Cardiac muscle cell (in vitro differentiated cells and primary cell): ENCODE data around the gene PIK3C3. TPM values are rescaled to one million over a fixed set of nuclear protein-coding genes. Genes with fewer than 3 reads are reported as not detected.

Experiments
- DNase-seq, 2 donors: peaks; one replicate each; pipeline versions ENCODE4 v3.0.0 to v3.0.0-alpha.2; 2010 to 2017; ENCODE audit warnings: low read depth in 1 of 2, low spot score in 1 of 2
- H3K27ac ChIP-seq: fragments of 200-600 bp; sonication (generic); 2 replicates; pipeline ENCODE4 v1.5.1; 2016
- H3K27me3 ChIP-seq: fragments of 200-600 bp; sonication (generic); 2 replicates; pipeline ENCODE4 v1.6.0; 2016; ENCODE audit warnings: control low read depth
- H3K36me3 ChIP-seq: fragments of 200-600 bp; sonication (generic); 2 replicates; pipeline ENCODE4 v1.5.1; 2016; ENCODE audit warnings: control low read depth
- H3K4me1 ChIP-seq: fragments of 200-600 bp; sonication (generic); 2 replicates; pipeline ENCODE4 v1.8.1; 2017; ENCODE audit warnings: low read depth, mild to moderate bottlenecking, mixed run types
- H3K4me3 ChIP-seq: fragments of 200-600 bp; sonication (generic); 2 replicates; pipeline ENCODE4 v1.5.1; 2016; ENCODE audit warnings: mild to moderate bottlenecking
- H3K9me3 ChIP-seq: fragments of 200-600 bp; sonication (generic); 2 replicates; pipeline ENCODE4 v1.5.1; 2017; ENCODE audit warnings: low read depth, mild to moderate bottlenecking, control low read depth
- CTCF ChIP-seq: IDR thresholded peaks from 2 replicates; pipeline ENCODE4 v1.5.1; 2012; ENCODE audit warnings: low read depth, mild to moderate bottlenecking, low read length
- polyA plus RNA-seq: library from polyadenylated mRNA; unstranded; fragments of >200 nt; fragmentation: Nextera tagmentation; extraction: Ambion mirVana; gene quantifications from 2 replicates; pipeline ENCODE4 v1.2.1, GENCODE V29; 2016
- total RNA-seq: library from RNA; depleted of rRNA; stranded (reverse); fragments of >200 nt; gene quantifications from 2 replicates; pipeline ENCODE4 v1.2.3, GENCODE V29; 2016

Gene PIK3C3
- total and polyA plus RNA-seq, 2 experiments from 2014 or later: 29.6 to 36.8 TPM

GRCh38 chr18:41966943-41967342 is 11.9 kb downstream of the PIK3C3 start:
- TF ChIP-seq CTCF: no peak
- H3K4me3 ChIP-seq: no peak overlapping the region
- no peaks in the 10 kb centered on the region for H3K9me3 ChIP-seq
- peak in 1 of 2 donors; percentile 52 for DNase-seq
- H3K36me3 ChIP-seq: peaks cover 23% of the 10 kb centered on the region
- H3K27me3 ChIP-seq: no peaks in the 10 kb centered on the region
- H3K27ac ChIP-seq: no peak overlapping the region
- peaks cover 6% of the 10 kb centered on the region for H3K4me1 ChIP-seq

DNA sequence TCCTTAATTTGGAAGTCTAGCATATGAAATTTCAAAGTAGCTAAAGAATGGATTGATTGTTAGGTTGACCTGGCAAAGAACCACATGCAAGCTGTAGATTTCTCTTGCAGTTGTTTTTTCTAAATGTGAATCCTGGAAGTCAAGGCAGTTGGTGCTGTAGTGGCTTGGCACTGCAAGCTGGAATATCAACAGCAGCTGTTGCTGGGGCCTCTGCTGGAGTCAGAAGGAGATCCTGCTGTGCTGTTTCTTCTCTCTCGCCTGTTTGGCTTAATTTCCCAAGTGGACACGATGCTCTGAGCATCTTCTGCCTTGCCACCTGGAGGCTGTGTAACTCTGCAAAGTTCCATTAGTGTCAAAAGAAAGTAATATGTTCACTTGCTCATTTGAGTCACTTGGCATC is 12.6 kb downstream of the PIK3C3 start:
- DNase-seq: no peak
- TF ChIP-seq CTCF: no peak
- Histone ChIP-seq H3K27me3 (no peaks in the 10 kb centered on the region), H3K4me1 (peaks cover 6% of the 10 kb centered on the region), H3K36me3 (peaks cover 23% of the 10 kb centered on the region), H3K27ac (no peak overlapping the region), H3K9me3 (no peaks in the 10 kb centered on the region), H3K4me3 (no peak overlapping the region)

- H3K9me3 ChIP-seq: no peaks in the 10 kb centered on the region
- H3K27ac ChIP-seq: no peak overlapping the region
- peaks cover 22% of the 10 kb centered on the region for H3K4me1 ChIP-seq
- TF ChIP-seq CTCF: no peak
- DNase-seq: no peak
- H3K36me3 ChIP-seq: peaks cover 19% of the 10 kb centered on the region
- H3K27me3 ChIP-seq: no peaks in the 10 kb centered on the region
- no peak overlapping the region for H3K4me3 ChIP-seq
Measured at GRCh38 chr18:41969881-41970280, 14.8 kb downstream of the PIK3C3 start.

GRCh38 chr18:41972067-41972925 is 17.3 kb downstream of the PIK3C3 start:
- Histone ChIP-seq H3K4me3 (no peak overlapping the region), H3K9me3 (no peaks in the 10 kb centered on the region), H3K36me3 (peaks cover 19% of the 10 kb centered on the region), H3K27me3 (no peaks in the 10 kb centered on the region), H3K4me1 (peaks cover 16% of the 10 kb centered on the region), H3K27ac (no peak overlapping the region)
- no peak for TF ChIP-seq CTCF
- peak in 1 of 2 donors; percentile 25 for DNase-seq

GRCh38 chr18:41973983-41974382 is 18.9 kb downstream of the PIK3C3 start:
- H3K9me3 ChIP-seq: no peaks in the 10 kb centered on the region
- H3K4me1 ChIP-seq: peaks cover 16% of the 10 kb centered on the region
- H3K4me3 ChIP-seq: no peak overlapping the region
- no peak overlapping the region for H3K27ac ChIP-seq
- DNase-seq: no peak
- H3K27me3 ChIP-seq: no peaks in the 10 kb centered on the region
- H3K36me3 ChIP-seq: peaks cover 15% of the 10 kb centered on the region
- no peak for TF ChIP-seq CTCF
